ENCODE results near the gene ZNF385B.
A peak's percentile ranks its signal among the peaks of the same experiment; 100 is the strongest.

The ZNF385B gene

DNA sequence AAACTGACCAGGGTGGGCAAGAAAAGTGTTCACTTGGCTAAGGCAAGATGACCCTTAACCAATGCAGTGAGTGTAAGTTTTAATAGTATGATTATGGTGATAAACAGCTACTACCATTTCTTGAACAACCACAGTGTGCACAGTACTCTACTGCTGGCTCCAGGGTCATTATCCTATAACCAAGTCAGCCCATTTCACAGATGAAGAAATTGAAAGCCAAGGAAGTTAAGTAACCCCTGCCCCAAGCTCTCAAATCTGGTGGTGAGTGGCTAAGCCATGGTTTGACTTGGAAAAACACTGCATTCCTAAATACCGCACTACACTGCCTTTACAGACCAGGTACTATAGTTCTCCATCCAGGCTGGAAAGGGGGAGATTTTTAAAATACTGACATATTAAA is 5.7 kb downstream of the ZNF385B start:
- DNase-seq = no peak

DNA sequence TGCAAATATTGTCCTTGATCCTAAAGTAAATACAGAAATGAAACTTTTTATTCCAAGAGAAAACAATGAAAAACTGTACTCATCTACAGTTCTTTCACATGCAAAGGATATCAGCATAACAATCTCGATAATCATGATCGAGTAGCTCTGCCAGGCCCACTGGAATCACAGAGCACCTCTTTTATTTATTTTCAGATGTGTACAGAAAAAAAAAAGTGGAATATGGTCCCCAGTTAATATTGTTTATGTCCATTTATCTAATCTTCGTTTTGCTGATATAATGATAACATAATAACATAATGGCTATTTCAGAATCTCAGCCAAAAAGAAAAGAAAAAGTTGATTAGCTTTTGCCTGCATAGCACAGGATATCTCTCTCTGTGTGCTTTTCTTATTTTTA is 6.5 kb downstream of the ZNF385B start:
- DNase-seq = no peak

DNA sequence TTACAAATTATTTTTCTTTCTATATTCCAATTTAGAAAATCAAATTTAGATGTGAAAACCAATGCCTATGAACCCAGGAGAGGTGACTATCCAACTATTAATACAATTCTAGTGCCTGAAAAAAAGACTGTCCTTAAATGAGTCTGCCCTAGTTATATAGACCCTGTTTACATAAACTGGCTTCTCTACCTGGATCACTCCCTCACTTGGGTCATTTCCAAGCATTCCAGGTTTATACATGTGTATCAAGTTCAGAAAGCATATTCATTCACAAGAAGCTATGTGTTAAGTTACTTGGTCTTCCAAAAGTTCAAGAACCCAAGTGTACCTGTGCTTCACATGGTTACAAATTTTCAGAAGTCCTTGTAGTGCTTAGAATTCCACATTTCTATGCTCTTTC is 8.3 kb downstream of the ZNF385B start:
- DNase-seq = no peak

DNA sequence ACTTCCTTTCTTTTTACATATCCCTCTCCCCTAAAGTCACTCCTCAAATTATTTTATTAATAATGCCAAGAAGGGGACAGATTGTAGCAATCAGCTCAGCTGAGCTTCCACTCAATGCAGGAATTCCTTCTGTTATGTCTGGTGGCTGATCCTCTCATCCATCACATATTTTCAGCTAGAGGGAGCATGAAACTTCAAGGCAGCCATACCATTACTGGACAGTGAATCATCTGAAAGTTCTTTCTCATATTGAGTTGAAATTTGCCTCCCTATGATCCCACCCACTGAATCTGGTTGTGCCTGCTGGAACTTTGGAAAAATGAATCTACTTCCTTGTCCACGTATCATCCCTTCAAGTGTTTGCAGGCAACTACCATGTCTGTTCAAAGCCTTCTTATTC is 11.2 kb downstream of the ZNF385B start:
- DNase-seq = no peak

DNA sequence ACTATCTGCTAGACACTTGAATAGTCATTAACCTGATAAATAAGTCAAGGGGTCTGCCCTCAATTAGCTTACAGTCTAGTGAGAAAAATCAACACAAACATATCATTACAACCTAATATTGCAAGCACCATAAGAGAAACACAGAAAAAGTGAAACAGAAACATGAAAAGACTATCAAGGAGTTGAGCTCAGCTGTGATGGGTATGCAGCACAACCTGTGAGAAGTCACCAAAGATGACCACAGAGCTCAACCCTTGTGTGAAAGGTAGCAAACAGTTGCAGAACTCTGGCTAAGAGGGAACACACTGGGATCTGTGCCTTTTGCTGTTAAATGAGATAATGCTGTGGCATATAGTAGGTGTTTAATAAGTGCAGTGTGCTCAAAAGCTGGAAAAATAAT is 11.7 kb downstream of the ZNF385B start:
- DNase-seq = no peak

DNA sequence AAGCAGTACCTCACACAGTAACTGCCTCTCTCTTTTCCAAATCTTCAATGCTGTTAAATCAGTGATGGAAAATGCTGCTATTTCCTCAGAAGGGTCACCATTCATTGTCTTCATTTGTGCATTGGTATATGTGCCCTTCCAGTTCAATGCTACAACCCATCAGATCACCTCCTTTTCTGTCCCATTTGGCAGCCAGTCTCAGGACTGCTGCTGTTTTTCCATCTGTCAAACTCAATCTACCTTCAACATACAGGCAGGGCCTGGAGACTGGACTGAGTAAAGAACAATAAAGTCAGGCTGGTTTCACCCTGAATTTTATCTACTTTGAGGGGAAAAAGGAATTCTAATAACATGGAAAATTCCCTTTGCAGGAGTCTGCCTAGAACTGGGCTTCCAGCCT is 17.9 kb downstream of the ZNF385B start:
- DNase-seq = no peak

DNA sequence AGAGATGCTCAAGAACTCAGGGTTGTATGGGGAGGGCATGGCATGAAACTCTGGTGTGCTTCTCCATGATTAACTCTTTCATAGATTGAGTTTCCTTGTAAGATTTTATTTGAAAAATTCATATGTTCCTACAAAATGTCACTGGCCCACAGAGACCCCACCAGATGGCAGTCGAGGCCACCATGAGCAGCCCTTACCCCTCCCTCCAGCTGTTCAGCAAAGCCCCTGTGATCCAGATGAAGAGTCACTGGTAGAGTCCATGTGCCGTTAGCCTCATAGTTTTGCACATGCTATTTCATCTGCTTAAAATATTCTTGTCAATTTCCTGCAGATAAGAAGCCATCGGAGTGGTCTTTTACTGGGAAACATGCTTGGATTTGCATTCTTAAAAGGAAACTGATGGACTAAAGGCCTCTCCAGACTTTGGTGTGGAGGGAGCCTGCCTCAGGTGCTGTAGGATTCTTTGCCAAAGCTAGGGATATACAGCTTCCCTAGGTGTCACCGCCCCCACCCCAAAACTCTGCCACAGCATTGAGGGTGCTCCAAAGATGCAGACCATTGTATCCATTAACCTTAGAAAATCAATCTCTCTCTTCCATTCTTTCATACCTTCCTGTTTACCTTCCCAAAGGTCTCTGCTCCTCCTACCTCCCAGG is 18.8 kb downstream of the ZNF385B start:
- peak; percentile 6 for DNase-seq

DNA sequence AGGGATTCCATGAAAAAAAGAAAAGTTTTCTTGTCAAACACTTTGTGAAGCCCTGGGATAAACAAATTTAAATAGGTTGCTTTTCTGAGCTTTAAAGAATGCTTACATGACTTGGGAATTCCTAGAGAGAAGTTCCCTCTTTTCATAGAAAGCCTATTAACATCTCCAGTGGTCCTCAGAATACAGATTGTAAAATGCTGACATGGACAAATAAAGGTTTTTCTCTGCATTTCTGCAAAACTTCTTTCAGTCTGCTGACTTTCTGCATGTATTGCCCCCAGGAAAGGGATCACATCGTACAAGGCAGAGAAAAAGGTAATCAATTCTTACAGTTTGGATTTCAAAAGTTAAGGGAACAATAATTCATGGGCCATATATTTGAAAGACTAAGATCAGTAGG is 20.6 kb downstream of the ZNF385B start:
- DNase-seq = no peak

DNA sequence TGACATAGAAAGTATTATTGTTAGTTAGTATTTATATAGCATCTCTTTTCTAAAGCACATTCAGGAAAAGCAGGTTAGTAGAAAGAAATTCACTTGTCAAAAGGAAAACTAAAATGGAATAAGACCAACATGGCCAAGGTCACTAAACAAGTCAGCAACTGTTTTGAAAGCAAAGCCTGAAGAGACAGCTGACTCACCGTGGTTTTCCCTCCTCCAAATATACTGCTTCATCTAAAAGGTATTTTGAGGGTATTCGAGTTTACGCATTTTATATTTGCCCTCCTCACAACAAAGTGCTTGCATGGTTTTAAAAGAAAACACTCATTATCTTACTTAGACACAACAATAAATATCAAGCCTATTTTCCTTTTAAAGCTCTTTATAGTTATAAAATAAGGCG is 24.0 kb downstream of the ZNF385B start:
- DNase-seq = no peak

DNA sequence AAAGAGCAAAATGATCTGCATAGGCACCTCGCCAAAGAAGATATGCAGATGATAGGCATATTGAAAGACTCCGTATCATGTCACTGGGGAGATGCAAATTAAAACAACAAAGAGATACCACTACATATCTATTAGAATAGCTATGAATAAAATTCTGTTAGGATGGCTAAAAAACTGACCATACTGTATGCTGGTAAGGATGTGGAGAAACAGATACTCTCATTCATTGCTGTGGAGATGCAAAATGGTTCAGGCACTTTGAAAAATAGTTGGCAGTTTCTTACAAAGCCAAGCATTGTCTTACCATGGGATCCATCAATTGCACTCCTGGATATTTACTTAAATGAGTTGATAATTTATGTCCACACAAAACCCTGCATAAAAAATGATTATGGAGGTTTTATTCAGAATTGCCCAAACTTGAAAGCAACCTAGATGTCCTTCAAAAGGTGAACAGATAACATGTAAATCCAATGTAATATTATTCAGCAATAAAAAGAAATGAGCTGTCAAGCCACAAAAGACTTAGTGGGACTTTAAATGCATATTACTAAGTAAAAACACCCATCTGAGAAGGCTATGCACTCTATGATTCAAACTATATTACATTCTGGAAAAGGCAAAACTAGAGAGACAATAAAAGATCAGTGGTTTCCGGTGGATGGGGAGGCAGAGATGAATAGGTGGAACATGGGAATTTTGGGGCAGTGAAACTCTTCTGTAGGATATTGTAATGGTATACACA is 31.2 kb downstream of the ZNF385B start:
- DNase-seq = no peak

DNA sequence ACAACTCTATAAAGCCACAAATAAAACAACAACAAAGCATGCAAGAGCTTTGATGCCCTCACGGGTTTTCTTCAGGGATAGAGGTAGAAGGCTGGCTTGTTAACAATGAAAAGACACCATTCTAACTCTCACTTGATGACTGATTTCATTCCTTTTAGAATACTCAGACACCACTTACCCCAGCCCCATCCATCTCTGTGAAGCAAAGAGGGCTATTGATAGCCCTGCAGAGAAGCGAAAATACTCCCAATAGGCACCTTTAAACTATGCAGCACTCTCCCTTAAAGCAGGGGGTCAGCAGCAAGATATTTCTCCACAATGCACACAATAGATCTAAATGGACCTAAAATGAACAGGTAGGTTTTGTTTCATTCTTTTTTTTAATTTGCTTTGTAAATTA is 35.1 kb downstream of the ZNF385B start:
- no peak for DNase-seq

DNA sequence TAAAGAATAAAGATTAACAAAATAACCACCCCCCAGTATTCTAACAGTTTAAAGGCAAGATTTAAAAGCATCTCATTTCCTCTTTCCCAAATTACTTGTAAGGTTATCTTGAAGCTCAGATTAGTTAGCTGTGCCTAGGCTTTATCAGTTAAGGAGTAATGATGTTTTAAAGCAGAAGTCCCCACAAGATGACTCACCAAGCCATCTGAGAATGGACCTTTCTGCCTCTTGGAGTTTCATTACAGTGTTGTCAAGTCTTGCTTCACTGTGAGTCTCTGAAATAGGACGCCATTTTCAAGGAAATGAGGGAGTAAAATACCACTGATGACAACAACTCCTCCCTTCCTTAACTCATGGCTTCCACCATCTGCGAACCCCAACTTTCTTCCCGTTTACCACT is 35.9 kb downstream of the ZNF385B start:
- no peak for DNase-seq

DNA sequence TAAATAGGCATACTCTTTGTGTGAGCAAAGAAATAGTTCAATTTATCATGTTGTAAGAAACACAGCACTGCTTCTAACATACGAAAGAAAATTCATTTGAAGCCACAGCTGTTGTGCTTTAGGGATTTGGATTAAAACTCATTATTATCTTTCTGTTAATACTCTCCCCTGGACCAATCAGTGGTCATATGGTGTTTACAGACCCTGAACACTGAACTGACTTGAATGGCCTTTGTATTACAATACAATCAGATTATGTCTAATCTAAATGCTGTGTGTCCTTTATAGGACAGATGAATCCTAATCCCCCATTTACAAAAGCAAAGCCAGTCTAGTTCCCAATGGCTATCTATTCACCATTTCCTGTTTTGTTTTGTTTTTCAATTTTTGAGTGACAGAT is 36.5 kb downstream of the ZNF385B start:
- no peak for DNase-seq

DNA sequence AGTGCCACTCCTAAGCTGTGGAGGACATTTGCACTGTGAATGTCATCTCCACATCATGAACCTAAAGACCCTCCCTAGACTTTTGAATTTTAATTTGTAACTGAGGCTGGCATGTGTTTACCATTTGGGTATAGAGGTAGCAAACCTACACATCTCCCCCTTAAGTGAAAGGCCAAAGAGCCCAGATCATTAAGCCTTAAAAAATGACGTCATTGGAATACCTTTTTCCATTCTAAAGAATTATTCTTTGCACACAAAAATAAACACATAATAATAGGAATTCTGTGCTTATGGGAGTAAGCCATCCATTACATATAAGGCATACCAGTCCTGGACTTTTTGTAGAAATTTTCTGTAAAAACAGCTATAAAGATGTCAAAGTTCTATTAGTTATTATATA is 38.9 kb downstream of the ZNF385B start:
- DNase-seq = no peak

DNA sequence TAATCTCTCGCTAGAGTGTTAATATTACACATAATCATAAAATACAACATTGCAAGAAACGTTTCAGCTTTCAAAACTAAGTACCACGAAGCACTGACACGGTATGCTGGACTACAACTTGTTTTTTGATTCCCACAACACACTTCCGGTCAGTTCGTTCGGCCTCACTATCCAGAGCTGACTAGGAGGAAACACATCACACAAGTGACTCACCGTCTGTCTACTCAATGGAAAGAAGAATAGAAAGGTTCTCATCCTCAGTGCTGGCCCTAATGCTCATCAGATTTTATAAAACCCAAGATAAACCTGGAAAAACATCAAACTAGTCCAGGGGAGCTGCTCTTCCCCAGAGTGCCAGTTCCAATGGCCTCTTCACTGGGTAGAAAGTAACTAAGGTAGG is 42.9 kb downstream of the ZNF385B start:
- DNase-seq = no peak

DNA sequence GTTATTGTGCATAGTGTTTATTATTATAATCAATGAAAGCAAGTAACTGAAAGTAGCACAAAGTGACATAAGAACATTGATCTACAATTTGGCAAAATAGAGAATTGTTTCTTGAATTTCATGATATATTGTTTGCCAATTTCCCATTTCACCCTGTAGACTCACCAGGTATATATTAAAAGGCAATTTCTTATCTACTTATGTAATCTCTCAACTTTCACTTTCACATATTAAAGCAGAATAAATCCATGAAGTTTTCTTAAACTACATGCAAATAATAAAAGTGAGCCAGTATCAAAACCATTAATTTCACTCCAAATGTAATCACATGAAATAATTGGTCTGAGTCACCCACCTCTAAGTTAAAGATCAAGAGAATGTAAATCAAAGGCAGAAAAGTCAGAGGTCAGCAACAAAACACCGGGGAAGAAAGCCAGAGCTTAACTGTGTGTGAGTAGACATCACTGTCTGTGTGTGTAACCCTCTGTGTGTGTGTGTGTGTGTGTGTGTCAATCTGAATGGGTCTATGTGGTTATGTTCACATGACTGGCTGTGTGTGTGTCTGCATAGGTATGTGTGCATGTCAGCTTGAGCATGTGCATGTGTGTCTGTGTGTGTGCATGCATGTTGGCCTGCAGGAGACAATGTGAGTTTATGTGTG is 44.1 kb downstream of the ZNF385B start:
- DNase-seq = no peak

DNA sequence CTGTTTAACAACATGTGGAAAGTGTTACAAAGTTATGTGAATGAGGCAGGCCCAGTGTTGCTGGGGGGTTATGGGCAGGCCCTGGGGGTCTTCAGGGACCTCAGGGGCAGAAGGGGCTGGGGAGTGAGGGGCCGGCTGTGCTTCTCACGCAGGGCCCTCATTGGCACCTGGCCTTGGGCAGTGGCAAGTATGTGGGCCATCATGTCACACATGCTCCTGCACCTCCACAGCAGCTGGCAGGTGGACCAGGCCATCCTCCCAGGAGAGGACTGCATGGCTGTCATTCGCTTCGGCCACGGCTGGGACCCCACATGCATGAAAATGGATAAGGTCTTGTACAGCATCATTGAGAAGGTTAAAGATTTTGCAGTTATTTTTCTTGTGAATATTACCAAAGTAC is 47.4 kb downstream of the ZNF385B start:
- DNase-seq = no peak

DNA sequence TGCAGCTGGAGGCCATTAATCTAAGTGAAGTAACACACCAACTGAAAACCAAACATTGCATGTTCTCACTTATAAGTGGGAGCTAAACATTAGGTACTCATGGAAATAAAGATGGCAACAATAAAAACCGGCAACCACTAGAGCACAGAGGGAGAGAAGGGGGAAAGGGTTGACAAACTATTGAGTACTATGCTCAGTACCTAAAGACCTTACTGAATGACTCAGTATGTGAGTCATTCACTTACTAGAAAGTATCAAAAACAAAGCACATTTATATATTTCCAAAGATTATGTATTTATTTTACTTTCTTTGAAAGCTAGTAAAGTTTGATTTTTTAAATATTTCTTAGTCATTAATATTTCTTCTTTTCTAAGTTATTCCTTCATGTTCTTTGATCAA is 48.9 kb downstream of the ZNF385B start:
- no peak for DNase-seq

DNA sequence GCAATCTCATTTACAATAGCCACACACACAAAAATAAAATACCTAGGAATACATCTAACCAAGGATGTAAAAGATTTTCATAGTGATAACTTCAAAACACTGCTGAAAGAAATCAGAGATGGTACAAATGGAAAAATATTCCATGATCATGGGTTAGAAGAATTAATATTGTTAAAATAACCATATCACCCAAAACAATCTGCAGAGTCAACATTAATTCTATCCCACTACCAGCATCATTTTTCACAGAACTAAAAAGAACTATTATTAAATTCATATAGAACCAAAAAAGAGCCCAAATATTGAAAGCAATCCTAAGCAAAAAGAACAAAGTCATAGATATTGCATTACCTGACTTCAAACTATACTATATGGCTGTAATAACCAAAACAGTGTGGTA is 50.4 kb downstream of the ZNF385B start:
- no peak for DNase-seq

DNA sequence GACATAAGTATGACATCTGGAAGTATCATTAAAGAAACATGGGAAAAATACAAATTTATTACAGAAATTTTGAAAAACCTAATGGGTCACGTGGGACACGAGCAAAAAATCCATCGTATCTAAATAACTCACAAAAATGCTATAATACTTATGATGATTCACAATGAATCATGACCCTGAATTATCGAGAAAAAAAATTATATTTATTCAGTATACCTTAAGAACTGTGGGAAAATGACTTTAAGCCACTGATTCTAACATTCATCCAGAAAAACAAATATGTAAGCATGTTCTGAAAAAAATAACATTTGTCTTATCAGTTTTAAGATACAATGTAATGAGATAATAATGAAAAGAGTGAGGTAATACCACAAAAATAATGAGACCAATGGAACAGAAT is 51.8 kb downstream of the ZNF385B start:
- no peak for DNase-seq

DNA sequence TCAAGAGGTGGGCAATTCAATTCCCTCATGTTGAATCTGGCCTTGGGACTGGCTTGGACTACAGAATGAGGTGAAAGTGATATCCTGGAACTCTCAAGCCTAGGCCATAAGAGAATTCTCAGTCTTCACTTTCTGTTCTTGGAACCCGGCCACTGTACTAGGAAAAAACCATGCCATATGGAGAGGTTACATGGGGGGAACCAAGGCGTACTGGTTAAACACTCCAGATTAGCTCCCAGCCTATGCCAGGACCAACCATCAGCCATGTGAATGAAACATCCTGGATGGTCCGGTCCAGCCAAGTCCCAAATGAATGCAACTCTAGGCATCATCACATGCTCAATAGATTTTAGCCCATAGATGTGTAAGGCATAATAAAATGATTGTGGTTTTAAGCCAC is 56.4 kb downstream of the ZNF385B start:
- no peak for DNase-seq

DNA sequence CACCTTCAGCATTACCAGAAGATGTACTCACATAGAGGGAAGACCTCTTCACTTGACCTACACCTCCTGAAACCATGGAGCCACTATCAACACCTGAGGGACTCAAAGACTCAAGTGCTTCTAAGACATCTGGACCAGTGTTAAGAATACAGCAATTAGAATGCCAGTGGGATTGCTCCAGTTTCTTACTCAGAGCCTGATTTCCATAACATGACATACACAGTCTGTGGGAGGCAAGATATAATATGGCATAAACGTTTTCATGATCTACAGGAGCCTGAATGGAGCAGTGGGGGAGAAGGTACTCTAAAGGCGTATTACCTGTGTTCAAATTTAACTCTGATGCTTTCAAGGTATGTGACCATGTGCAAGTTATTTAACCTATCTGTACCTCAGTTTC is 57.2 kb downstream of the ZNF385B start:
- DNase-seq = no peak

DNA sequence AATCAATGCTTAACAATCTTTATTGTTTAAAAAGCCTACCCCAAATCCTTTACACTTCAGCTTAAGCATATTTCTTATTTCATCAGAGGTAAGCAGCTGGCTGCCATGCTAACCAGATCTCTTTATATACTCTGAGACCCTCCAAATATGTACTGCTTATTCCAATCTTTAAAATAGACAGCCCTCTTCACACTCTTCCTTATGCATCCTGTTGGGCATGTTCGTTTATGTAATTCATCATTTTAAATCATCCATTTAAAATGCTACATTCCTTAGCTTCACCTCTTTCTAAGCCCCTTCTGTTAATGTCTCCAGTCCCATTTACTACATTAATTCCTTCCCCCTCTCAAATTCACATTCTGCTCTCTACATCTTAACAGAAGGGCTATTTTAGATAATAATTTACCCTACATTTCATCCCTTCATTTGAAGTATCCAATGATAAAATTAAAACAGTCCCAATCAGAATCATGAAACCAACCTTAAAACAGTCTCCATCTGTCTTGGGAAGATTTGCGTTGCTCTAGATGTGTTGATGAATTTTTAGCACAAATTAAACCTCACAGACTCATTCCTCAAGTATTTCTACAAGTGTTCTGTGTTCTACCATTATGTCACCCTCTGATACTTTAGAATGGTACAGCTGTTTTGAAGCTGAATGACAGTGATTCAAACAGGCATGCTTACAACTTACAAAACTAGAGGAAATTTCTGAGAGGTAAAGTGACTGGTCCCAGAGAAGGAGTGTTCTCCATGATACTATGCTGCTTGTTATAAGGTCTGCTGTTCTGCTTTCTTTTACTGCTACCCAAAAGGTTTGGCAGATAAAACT is 59.1 kb downstream of the ZNF385B start:
- DNase-seq = no peak

DNA sequence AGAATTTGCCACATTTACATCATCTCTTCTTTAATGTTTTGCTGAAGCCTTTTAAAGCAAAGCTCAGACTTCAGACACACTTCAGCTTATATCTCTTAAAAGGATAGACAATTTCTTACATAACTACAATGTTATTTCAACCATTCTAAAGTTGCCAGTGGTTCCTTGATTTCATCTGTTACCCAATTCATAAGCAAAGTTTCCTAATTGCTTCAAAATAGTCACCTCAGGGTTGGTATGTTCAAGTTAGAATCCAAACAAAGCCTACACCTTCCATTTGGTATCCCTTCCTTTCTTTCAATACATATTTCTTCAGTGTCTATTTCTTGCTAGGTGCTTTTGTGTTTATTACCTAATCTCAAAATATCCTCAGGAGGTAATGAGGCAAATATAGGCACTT is 60.6 kb downstream of the ZNF385B start:
- DNase-seq = no peak
